Epithelial cell of esophagus (primary cell): ENCODE measurements around the gene GLMN.
"Not testable (repeated sequence)": the region's sequence is repeated elsewhere in the genome, so short reads cannot be mapped to it uniquely, and the experiment has no call there.

Source experiments
- DNase-seq: peaks from one replicate; pipeline ENCODE4 v3.0.0; 2010; ENCODE audit warnings: low read depth
- H3K4me3 ChIP-seq: 2 replicates; pipeline ENCODE4 v1.5.1; 2011; ENCODE audit warnings: mild to moderate bottlenecking, low read length, control low read depth
- TF ChIP-seq, protein P1 (sequence below): IDR thresholded peaks from 2 replicates; pipeline ENCODE4 v1.5.1; 2011; ENCODE audit warnings: low read depth, mild to moderate bottlenecking, low read length, control low read depth, inconsistent platforms; ENCODE audit not compliant: insufficient read depth; ENCODE audit errors: missing control alignments

Gene GLMN

GRCh38 chr1:92299477-92300150 lies 827 bp upstream of the GLMN start:
- DNase-seq = peak; percentile 20
- TF ChIP-seq, protein P1, sequence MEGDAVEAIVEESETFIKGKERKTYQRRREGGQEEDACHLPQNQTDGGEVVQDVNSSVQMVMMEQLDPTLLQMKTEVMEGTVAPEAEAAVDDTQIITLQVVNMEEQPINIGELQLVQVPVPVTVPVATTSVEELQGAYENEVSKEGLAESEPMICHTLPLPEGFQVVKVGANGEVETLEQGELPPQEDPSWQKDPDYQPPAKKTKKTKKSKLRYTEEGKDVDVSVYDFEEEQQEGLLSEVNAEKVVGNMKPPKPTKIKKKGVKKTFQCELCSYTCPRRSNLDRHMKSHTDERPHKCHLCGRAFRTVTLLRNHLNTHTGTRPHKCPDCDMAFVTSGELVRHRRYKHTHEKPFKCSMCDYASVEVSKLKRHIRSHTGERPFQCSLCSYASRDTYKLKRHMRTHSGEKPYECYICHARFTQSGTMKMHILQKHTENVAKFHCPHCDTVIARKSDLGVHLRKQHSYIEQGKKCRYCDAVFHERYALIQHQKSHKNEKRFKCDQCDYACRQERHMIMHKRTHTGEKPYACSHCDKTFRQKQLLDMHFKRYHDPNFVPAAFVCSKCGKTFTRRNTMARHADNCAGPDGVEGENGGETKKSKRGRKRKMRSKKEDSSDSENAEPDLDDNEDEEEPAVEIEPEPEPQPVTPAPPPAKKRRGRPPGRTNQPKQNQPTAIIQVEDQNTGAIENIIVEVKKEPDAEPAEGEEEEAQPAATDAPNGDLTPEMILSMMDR = no peak
- H3K4me3 ChIP-seq = peak overlapping the region; percentile 81

GRCh38 chr1:92298213-92298572 lies 594 bp downstream of the GLMN start:
- TF ChIP-seq, protein P1 = peak; percentile 24
- no peak for DNase-seq
- peak overlapping the region; percentile 81 for H3K4me3 ChIP-seq

DNA sequence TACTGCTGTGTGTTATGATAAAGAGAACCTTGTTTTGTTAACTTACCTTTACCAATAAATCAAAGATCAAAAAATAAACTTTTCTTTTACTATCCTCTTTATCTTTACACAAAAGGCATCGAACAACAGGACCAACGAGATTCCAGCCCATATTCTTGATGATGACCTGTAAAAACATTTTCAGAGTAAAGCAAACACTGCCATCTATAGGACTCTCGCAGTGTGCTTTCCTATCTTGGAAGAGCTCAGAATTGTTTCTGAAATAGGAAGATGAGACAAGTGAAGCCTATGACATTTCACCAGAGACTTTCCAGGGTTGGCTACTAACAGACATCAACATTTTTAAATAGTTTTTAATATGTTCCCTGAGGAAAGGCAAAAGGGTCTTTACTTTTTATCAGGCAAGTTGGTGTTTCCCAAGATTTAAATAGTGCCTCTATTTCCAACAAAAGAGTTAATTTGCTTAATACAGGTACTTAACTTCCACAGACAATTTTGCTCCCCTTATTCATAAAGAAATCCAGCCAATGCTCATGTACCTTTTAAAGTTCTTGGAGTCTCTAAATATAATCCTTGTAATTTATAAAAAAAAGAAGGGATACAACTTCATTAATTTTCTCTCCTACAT lies 7.3 kb downstream of the GLMN start:
- H3K4me3 ChIP-seq = no peak overlapping the region
- DNase-seq = peak; percentile 73
- TF ChIP-seq, protein P1 = peak; percentile 82

DNA sequence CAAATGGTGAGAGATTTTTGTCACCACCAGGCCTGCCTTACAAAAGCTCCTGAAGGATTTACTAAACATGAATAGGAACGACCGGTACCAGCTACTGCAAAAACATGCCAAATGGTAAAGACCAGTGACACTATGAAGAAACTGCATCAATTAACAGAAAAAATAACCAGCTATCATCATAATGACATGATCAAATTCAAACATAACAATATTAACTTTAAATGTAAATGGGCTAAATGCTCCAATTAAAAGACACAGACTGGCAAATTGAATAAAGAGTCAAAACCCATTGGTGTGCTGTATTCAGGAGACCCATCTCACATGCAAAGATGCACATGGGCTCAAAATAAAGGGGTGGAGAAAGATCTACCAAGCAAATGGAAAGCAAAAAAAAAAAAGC lies 17.4 kb downstream of the GLMN start:
- DNase-seq, H3K4me3 ChIP-seq: not testable (repeated sequence)

- DNase-seq, H3K4me3 ChIP-seq: not testable (repeated sequence)
These were observed 19.0 kb downstream of the GLMN start for GRCh38 chr1:92279781-92280180.

GRCh38 chr1:92277105-92277723 lies 21.6 kb downstream of the GLMN start:
- no peak overlapping the region for H3K4me3 ChIP-seq
- DNase-seq = peak; percentile 63
- TF ChIP-seq, protein P1 = no peak

GRCh38 chr1:92276082-92276481 lies 22.7 kb downstream of the GLMN start:
- TF ChIP-seq, protein P1 = no peak
- no peak overlapping the region for H3K4me3 ChIP-seq
- no peak for DNase-seq

- DNase-seq = no peak
- H3K4me3 ChIP-seq = no peak overlapping the region
- TF ChIP-seq, protein P1 = no peak
These were observed 23.8 kb downstream of the GLMN start for GRCh38 chr1:92274939-92275338.
